HepG2 (cell line): Measurements from ENCODE around the gene CNPPD1. TPM values are rescaled to one million over a fixed set of nuclear protein-coding genes. Genes with fewer than 3 reads are reported as not detected.

ENCODE experiments used
- ARID3A ChIP-seq: IDR thresholded peaks from 2 replicates; pipeline ENCODE4 v1.6.1; 2012; ENCODE audit warnings: low read depth, low read length, improper control_type of control experiment
- CBX5 ChIP-seq: sonication (generic); formaldehyde crosslinking; IDR thresholded peaks from 2 replicates; pipeline ENCODE4 v1.4.0; 2020; ENCODE audit warnings: missing genetic modification reagents, borderline replicate concordance
- CREB1 ChIP-seq, 2 experiments: fragments of 450-650 bp in 1 of 2; IDR thresholded peaks; 2 replicates each; pipeline ENCODE4 v1.6.1; 2016 to 2017; ENCODE audit warnings: control low read depth in 1 of 2, mild to moderate bottlenecking in 1 of 2, missing compliant biosample characterization in 1 of 2, missing genetic modification characterization in 1 of 2
- FOXC1 ChIP-seq: sonication (generic); formaldehyde crosslinking; IDR thresholded peaks from 2 replicates; pipeline ENCODE4 v1.8.0; 2022; ENCODE audit warnings: mild to moderate bottlenecking, missing genetic modification reagents, borderline replicate concordance
- GATAD2A ChIP-seq: IDR thresholded peaks from 2 replicates; pipeline ENCODE4 v1.6.1; 2016
- HNF4G ChIP-seq, 2 experiments: sonication (generic) in 1 of 2; formaldehyde crosslinking in 1 of 2; IDR thresholded peaks; 2 replicates each; pipeline versions ENCODE4 v1.4.0 to v1.6.1; 2011 to 2020; ENCODE audit warnings: borderline replicate concordance in 2 of 2, low read depth in 2 of 2, mild to moderate bottlenecking in 2 of 2, low read length in 1 of 2, missing genetic modification reagents in 1 of 2, moderate library complexity in 1 of 2
- HNRNPH1 ChIP-seq: fragments of 200-400 bp; formaldehyde crosslinking; optimal IDR thresholded peaks from 2 replicates; pipeline ENCODE3; 2017; ENCODE audit warnings: mild to moderate bottlenecking, low read depth, low read length
- NCOA1 ChIP-seq: sonication (generic); formaldehyde crosslinking; IDR thresholded peaks from 2 replicates; pipeline ENCODE4 v1.9.0; 2021; ENCODE audit warnings: missing genetic modification reagents
- THAP11 ChIP-seq: IDR thresholded peaks from 2 replicates; pipeline ENCODE4 v1.6.1; 2016; ENCODE audit warnings: missing biosample characterization, missing genetic modification reagents
- TMF1 ChIP-seq: sonication (generic); formaldehyde crosslinking; IDR thresholded peaks from 2 replicates; pipeline ENCODE4 v1.8.1; 2022; ENCODE audit warnings: low read depth, missing genetic modification reagents
- WIZ ChIP-seq: sonication (generic); formaldehyde crosslinking; IDR thresholded peaks from 2 replicates; pipeline ENCODE4 v1.5.1; 2020; ENCODE audit warnings: mild to moderate bottlenecking, missing genetic modification reagents
- XBP1 ChIP-seq: sonication (generic); formaldehyde crosslinking; IDR thresholded peaks from 2 replicates; pipeline ENCODE4 v1.5.0; 2020; ENCODE audit warnings: missing genetic modification reagents
- ZNF510 ChIP-seq: sonication (generic); formaldehyde crosslinking; IDR thresholded peaks from 2 replicates; pipeline ENCODE4 v1.4.0; 2020; ENCODE audit warnings: low read depth, mild to moderate bottlenecking, missing genetic modification reagents
- ZNF557 ChIP-seq: sonication (generic); formaldehyde crosslinking; IDR thresholded peaks from 2 replicates; pipeline ENCODE4 v1.4.0; 2020; ENCODE audit warnings: missing genetic modification reagents
- ZNF598 ChIP-seq: sonication (generic); formaldehyde crosslinking; IDR thresholded peaks from 2 replicates; pipeline ENCODE4 v1.5.1; 2020; ENCODE audit warnings: mild to moderate bottlenecking, missing genetic modification reagents, borderline replicate concordance
- ZNF660 ChIP-seq: sonication (generic); formaldehyde crosslinking; IDR thresholded peaks from 2 replicates; pipeline ENCODE4 v1.5.1; 2020; ENCODE audit warnings: mild to moderate bottlenecking, low read depth, missing genetic modification reagents, borderline replicate concordance
- polyA plus RNA-seq, 8 experiments: library from polyadenylated mRNA; depleted of rRNA in 3 of 8; stranded (reverse) in 7 of 8; unstranded in 1 of 8; fragments of >200 nt; fragmentation: Illumina TruSeq in 4 of 8; extraction: Trizol in 4 of 8; gene quantifications; 2 replicates each; pipeline versions ENCODE4 v1.2.1 to v1.2.3, GENCODE V29; 2011 to 2016; ENCODE audit warnings: low read depth in 4 of 8, missing spikeins in 1 of 8, mixed read lengths in 1 of 8; ENCODE audit not compliant: insufficient read depth in 1 of 8
- total RNA-seq, 5 experiments: library from RNA; depleted of rRNA; stranded (reverse); fragments of >200 nt; fragmentation: Illumina TruSeq; extraction: Trizol; gene quantifications; 2 replicates each; pipeline ENCODE4 v1.2.3, GENCODE V29; 2016; ENCODE audit warnings: low read depth in 1 of 5
- TF ChIP-seq, protein P1 (sequence below): sonication (generic); formaldehyde crosslinking; IDR thresholded peaks from 2 replicates; pipeline ENCODE4 v1.5.1; 2020; ENCODE audit warnings: missing genetic modification reagents, mild to moderate bottlenecking, borderline replicate concordance
- TF ChIP-seq, protein P2 (sequence below): sonication (generic); formaldehyde crosslinking; IDR thresholded peaks from 2 replicates; pipeline ENCODE4 v1.4.0; 2020; ENCODE audit warnings: missing genetic modification reagents
- TF ChIP-seq, protein P3 (sequence below): sonication (generic); formaldehyde crosslinking; conservative IDR thresholded peaks from 2 replicates; pipeline ENCODE4 v1.4.0; 2020; ENCODE audit warnings: mild to moderate bottlenecking, missing genetic modification reagents, moderate library complexity

CNPPD1 gene
- total and polyA plus RNA-seq, 2 of the 13 experiments (the other 11 are each of a cell fraction or from before 2014, with no cell fraction given), result 35.5 to 49.4 TPM

GRCh38 chr2:219206328-219207133 lies 29.8 kb upstream of the CNPPD1 start, which contains the start of gene ZFAND2B (continued):
- TF ChIP-seq CREB1 (IDR thresholded peaks at IDR 0.05) (peak; percentile 97), CREB1 (CRISPR knock-in tag; IDR thresholded peaks at IDR 0.05) (no peak), NCOA1 (CRISPR knock-in tag) (peak; percentile 91), ZNF557 (CRISPR knock-in tag) (peak; percentile 90; the same call in 1 of the 2 replicates), FOXC1 (CRISPR knock-in tag) (peak; percentile 95), HNRNPH1 (peak; percentile 65), TMF1 (CRISPR knock-in tag) (peak; percentile 87), ZNF660 (CRISPR knock-in tag) (no peak), GATAD2A (CRISPR knock-in tag) (no peak), WIZ (CRISPR knock-in tag) (peak; percentile 85; the same call in 1 of the 2 replicates), ARID3A (no peak), THAP11 (CRISPR knock-in tag) (peak; percentile 80), CBX5 (CRISPR knock-in tag) (no peak; the same call in 1 of the 2 replicates), ZNF510 (CRISPR knock-in tag) (peak; percentile 49; the same call in 1 of the 2 replicates), ZNF598 (CRISPR knock-in tag) (peak; percentile 55; the same call in 1 of the 2 replicates), HNF4G (IDR thresholded peaks at IDR 0.05; ENCODE audit: borderline replicate concordance, low read depth, low read length) (peak; percentile 93), HNF4G (CRISPR knock-in tag; IDR thresholded peaks at IDR 0.05; ENCODE audit: borderline replicate concordance, low read depth) (no peak), XBP1 (CRISPR knock-in tag) (no peak)
- TF ChIP-seq, protein P1, sequence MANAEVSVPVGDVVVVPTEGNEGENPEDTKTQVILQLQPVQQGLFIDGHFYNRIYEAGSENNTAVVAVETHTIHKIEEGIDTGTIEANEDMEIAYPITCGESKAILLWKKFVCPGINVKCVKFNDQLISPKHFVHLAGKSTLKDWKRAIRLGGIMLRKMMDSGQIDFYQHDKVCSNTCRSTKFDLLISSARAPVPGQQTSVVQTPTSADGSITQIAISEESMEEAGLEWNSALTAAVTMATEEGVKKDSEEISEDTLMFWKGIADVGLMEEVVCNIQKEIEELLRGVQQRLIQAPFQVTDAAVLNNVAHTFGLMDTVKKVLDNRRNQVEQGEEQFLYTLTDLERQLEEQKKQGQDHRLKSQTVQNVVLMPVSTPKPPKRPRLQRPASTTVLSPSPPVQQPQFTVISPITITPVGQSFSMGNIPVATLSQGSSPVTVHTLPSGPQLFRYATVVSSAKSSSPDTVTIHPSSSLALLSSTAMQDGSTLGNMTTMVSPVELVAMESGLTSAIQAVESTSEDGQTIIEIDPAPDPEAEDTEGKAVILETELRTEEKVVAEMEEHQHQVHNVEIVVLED (CRISPR knock-in tag), result peak; percentile 96
- TF ChIP-seq, protein P2, sequence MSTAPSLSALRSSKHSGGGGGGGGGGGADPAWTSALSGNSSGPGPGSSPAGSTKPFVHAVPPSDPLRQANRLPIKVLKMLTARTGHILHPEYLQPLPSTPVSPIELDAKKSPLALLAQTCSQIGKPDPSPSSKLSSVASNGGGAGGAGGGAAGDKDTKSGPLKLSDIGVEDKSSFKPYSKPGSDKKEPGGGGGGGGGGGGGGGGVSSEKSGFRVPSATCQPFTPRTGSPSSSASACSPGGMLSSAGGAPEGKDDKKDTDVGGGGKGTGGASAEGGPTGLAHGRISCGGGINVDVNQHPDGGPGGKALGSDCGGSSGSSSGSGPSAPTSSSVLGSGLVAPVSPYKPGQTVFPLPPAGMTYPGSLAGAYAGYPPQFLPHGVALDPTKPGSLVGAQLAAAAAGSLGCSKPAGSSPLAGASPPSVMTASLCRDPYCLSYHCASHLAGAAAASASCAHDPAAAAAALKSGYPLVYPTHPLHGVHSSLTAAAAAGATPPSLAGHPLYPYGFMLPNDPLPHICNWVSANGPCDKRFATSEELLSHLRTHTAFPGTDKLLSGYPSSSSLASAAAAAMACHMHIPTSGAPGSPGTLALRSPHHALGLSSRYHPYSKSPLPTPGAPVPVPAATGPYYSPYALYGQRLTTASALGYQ (CRISPR knock-in tag), result 0 out of 2 replicates have a peak, but pooled peaks have one; percentile 30
- TF ChIP-seq, protein P3, sequence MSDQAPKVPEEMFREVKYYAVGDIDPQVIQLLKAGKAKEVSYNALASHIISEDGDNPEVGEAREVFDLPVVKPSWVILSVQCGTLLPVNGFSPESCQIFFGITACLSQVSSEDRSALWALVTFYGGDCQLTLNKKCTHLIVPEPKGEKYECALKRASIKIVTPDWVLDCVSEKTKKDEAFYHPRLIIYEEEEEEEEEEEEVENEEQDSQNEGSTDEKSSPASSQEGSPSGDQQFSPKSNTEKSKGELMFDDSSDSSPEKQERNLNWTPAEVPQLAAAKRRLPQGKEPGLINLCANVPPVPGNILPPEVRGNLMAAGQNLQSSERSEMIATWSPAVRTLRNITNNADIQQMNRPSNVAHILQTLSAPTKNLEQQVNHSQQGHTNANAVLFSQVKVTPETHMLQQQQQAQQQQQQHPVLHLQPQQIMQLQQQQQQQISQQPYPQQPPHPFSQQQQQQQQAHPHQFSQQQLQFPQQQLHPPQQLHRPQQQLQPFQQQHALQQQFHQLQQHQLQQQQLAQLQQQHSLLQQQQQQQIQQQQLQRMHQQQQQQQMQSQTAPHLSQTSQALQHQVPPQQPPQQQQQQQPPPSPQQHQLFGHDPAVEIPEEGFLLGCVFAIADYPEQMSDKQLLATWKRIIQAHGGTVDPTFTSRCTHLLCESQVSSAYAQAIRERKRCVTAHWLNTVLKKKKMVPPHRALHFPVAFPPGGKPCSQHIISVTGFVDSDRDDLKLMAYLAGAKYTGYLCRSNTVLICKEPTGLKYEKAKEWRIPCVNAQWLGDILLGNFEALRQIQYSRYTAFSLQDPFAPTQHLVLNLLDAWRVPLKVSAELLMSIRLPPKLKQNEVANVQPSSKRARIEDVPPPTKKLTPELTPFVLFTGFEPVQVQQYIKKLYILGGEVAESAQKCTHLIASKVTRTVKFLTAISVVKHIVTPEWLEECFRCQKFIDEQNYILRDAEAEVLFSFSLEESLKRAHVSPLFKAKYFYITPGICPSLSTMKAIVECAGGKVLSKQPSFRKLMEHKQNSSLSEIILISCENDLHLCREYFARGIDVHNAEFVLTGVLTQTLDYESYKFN (CRISPR knock-in tag), result peak; percentile 73
